Fibroblast of skin of left biceps (primary cell): Measurements from ENCODE around the gene CSRNP3.
"Not testable (repeated sequence)": the region's sequence is repeated elsewhere in the genome, so short reads cannot be mapped to it uniquely, and the experiment has no call there.

Experiments
- DNase-seq, 2 experiments: peaks; one replicate each; pipeline ENCODE4 v3.0.0-alpha.2; 2013; ENCODE audit warnings: low read depth in 2 of 2

Gene CSRNP3

GRCh38 chr2:165634282-165634681 is 164.8 kb downstream of the CSRNP3 start:
- DNase-seq, result no peak

- DNase-seq, result no peak
Measured at GRCh38 chr2:165634855-165635254, 165.4 kb downstream of the CSRNP3 start.

DNA sequence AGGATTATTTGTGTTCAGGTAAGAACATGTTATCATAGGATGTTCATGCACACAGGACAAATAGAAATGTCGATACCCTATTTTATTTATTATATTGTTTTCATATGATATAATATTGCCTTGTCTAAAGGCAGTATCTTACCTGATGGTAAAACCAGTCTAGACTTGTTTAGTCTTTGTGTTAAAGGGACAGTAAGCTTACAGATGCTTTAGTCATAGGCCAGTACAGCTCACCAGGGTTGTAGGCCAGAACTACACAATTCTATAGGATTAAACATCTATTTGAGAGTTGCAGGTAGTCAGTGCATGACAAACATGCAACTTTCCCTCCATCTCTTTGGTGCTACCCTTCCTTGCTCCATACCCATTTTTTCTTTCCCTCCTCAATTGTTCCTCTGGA is 166.0 kb downstream of the CSRNP3 start:
- DNase-seq, result no peak

DNA sequence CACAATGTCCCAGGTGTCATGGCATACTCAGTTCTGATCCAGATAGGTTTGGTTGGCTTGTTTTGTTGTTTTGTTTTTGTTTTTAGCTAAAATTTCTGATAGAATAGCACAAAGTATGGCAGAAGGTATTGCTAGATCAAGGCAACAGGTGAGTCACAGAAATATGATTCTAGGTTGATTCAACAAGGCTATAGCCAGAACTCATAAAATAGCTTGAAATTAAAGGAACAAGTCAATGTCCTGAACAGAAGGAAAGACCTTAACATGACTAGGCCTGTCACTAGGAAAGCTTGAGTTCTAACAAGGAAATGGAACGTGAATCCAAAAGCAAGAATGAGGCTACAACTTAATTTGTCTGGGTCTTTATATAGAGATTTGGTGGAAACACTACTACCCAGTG is 167.5 kb downstream of the CSRNP3 start:
- DNase-seq, result no peak

DNA sequence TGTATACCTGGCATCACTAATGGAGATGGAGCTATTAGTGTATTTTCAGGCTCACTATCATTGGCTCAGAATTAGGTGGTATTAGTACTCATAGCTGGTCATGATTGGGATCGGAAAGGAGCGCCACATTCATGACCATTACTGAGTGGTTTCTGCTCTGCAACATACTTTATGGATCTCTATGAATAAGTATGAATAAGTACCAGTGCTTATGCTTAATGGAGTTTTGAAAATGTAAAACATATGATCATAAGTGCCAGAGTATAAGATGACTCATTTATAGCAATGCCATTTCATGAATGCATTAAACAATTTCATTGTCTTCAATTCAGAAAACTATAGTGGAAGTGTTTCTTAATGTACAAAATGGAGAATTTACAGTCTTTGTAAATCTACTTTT is 167.9 kb downstream of the CSRNP3 start:
- DNase-seq, result peak; percentile 12 to 24

DNA sequence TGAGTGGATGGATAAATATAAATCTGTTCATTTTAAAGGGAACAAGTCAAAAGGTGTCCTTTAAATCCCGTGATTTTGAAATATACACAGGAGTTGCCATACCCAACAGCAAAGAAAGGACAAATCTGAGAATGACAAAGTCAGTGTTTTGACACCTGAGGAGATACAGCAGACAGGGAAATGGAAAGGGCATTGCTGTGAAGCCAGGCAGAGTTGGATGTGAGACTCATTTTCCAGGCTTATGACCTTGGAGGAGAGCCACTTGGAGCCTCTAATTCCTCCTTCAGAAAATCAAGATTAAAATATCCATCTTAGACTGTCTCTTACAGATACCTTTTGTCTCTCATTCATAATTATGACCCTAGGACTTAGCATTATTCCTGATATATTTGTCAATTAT is 170.0 kb downstream of the CSRNP3 start:
- no peak for DNase-seq

GRCh38 chr2:165640247-165640929 is 170.9 kb downstream of the CSRNP3 start:
- DNase-seq, result no peak

GRCh38 chr2:165645930-165646831 is 176.7 kb downstream of the CSRNP3 start:
- peak in 1 of 2 experiments; percentile 10 for DNase-seq

DNA sequence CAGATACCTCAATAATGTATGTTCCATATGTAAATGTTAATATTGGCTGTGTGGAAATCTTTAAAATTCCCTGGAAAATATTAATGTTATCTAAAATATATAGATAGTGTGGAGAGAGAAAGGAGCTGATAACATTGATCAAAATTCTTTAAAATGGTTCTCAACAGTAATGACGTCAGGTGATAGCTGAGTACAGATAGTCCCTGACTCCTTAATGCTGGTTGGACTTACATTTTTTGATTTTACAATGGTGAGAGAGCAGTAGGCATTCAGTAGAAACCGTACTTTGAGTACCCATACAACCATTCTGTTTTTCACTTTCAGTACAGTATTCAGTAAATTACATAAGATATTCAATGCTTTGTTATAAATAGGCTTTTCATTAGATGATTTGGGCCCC is 177.9 kb downstream of the CSRNP3 start:
- DNase-seq, result no peak

GRCh38 chr2:165648801-165649200 is 179.3 kb downstream of the CSRNP3 start:
- DNase-seq, result no peak

DNA sequence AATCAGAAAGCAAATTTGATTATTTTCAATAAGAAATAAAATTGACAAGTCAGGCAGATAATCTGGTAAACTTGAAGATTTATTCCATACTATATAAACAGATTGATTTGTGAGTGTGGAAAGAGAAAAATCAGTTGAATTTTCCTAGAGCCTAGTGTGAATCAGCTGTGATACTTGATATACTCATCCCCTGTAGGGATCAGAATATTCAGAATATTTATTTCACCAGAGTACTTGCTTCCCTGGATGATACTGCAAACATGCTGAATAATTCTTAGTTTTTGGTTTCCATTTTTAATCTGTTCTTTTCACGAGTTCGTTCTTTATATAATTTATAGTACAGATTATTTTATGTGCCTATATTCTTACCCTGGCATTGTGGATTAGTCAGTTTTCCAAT is 181.7 kb downstream of the CSRNP3 start:
- no peak for DNase-seq

GRCh38 chr2:165655661-165656060 is 186.2 kb downstream of the CSRNP3 start:
- no peak for DNase-seq

- DNase-seq, result no peak
Measured at GRCh38 chr2:165660361-165660760, 190.9 kb downstream of the CSRNP3 start.

GRCh38 chr2:165662720-165663119 is 193.2 kb downstream of the CSRNP3 start:
- no peak for DNase-seq

DNA sequence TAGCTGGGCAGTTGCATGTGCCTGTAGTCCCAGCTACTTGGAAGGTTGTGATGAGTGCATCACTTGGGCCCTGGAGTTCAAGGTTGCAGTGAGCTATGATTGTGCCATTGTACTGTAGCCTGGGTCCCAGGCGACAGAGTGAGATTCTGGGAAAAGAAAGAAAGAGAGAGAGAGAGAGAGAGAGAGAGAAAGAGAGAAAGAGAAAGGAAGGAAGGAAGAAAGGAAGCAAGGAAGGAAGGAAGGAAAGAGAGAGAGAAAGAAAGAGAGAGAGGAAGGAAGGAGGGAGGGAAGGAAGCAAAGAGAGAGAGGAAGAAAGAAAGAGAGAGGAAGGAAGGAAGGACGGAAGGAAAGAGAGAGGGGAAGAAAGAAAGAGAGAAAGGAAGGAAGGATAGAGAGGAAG is 196.1 kb downstream of the CSRNP3 start:
- no peak for DNase-seq

- not testable (repeated sequence) for DNase-seq
Measured at GRCh38 chr2:165666073-165666472, 196.6 kb downstream of the CSRNP3 start.

DNA sequence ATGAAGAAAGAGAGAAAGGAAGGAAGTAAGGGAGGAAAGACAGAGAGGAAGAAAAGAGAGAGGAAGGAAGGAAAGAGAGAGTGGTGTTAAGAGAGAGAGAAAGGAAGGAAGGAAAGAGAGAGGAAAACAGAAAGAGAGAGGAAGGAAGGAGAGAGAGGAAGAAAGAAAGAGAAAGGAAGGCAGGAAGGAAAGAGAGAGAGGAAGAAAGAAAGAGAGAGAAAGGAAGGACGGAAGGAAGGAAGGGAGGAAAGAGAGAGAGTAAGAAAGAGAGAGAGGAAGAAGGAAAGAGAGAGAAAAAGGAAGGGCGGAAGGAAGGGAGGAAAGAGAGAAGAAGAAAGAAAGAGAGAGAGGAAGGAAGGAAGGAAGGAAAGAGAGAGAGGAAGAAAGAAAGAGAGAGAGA is 197.1 kb downstream of the CSRNP3 start:
- no peak for DNase-seq

DNA sequence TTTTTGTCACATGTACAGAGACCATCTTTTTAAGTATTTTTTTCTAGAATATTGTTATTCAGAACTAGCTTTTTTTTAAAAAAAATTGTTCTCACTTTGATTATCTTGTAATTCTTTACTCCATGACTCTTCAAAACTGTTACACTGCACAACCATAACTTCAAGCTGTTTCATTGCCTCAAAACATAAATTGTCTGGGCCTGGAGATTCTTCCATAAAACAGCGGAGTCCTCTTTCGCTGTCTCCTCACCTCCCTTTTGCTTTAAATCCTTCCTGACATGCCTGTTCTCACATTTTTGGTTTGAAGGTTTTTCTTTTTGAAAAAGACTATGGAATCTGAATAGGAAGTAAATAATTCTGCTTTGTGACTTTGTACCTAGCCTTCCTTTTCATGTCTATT is 197.9 kb downstream of the CSRNP3 start:
- DNase-seq, result no peak

GRCh38 chr2:165674780-165675179 is 205.3 kb downstream of the CSRNP3 start:
- no peak for DNase-seq

GRCh38 chr2:165675551-165675968 is 206.1 kb downstream of the CSRNP3 start:
- no peak for DNase-seq

DNA sequence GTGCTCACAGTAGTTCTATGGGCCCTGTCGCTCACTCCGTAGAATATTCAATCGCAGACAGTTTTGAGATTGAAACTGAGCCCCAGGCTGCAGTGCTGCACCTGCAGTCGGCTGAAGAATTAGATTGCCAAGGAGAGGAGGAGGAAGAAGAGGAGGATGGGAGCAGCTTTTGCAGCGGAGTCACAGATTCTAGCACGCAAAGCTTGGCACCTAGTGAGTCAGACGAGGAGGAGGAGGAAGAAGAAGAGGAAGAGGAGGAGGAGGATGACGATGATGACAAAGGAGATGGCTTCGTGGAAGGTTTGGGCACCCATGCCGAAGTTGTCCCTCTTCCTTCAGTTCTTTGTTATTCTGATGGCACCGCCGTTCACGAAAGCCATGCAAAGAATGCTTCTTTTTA is 209.4 kb downstream of the CSRNP3 start:
- DNase-seq, result no peak

GRCh38 chr2:165679621-165680020 is 210.1 kb downstream of the CSRNP3 start:
- DNase-seq, result no peak

- DNase-seq, result no peak
Measured at GRCh38 chr2:165681841-165682240, 212.3 kb downstream of the CSRNP3 start.
